Fibroblast of lung (primary cell): Measurements from ENCODE around the gene IGSF23. TPM values are rescaled to one million over a fixed set of nuclear protein-coding genes. Genes with fewer than 3 reads are reported as not detected.

Experiments
- DNase-seq, 2 donors: peaks; one replicate each; pipeline versions ENCODE4 v3.0.0 to v3.0.0-alpha.2; 2010; ENCODE audit warnings: low read depth in 2 of 2
- H2AFZ ChIP-seq: 2 replicates; pipeline ENCODE4 v1.5.1; 2012; ENCODE audit warnings: low read length, control low read depth, inconsistent platforms
- H3K27ac ChIP-seq: 2 replicates; pipeline ENCODE4 v1.5.1; 2011; ENCODE audit warnings: low read length, control low read depth; ENCODE audit not compliant: insufficient read depth
- H3K27me3 ChIP-seq: 2 replicates; pipeline ENCODE4 v1.5.1; 2011; ENCODE audit warnings: mild to moderate bottlenecking, low read length; ENCODE audit not compliant: control insufficient read depth, insufficient read depth
- H3K36me3 ChIP-seq: 2 replicates; pipeline ENCODE4 v1.5.1; 2011; ENCODE audit warnings: low read length; ENCODE audit not compliant: control insufficient read depth, insufficient read depth
- H3K4me1 ChIP-seq: 2 replicates; pipeline ENCODE4 v1.5.1; 2011; ENCODE audit warnings: low read length; ENCODE audit not compliant: control insufficient read depth, insufficient read depth; ENCODE audit errors: extremely low read depth
- H3K4me2 ChIP-seq: 2 replicates; pipeline ENCODE4 v1.5.1; 2011; ENCODE audit warnings: low read length, control low read depth; ENCODE audit not compliant: insufficient read depth; ENCODE audit errors: extremely low read depth
- H3K4me3 ChIP-seq, 4 experiments: fragments of 200-600 bp in 1 of 4; sonication (generic) in 1 of 4; replicated peaks in 1 of 4; 2 replicates each; pipeline ENCODE4 v1.5.1; 2011 to 2016; ENCODE audit warnings: low read length in 4 of 4, low read depth in 3 of 4, mild to moderate bottlenecking in 3 of 4, control low read depth in 2 of 4, inconsistent platforms in 1 of 4, mixed read lengths in 1 of 4; ENCODE audit not compliant: insufficient read depth in 1 of 4; ENCODE audit errors: control extremely low read depth in 1 of 4
- H3K79me2 ChIP-seq: 2 replicates; pipeline ENCODE4 v1.5.1; 2012; ENCODE audit warnings: mild to moderate bottlenecking, low read length, inconsistent platforms; ENCODE audit not compliant: control insufficient read depth, insufficient read depth
- H3K9ac ChIP-seq: 2 replicates; pipeline ENCODE4 v1.5.1; 2011; ENCODE audit warnings: mild to moderate bottlenecking, low read length, control low read depth; ENCODE audit not compliant: insufficient read depth
- H3K9me3 ChIP-seq: 2 replicates; pipeline ENCODE4 v1.5.1; 2012; ENCODE audit warnings: low read depth, low read length; ENCODE audit not compliant: control insufficient read depth, insufficient read depth
- H4K20me1 ChIP-seq: 2 replicates; pipeline ENCODE4 v1.5.1; 2011; ENCODE audit warnings: low read length; ENCODE audit not compliant: control insufficient read depth, insufficient read depth; ENCODE audit errors: extremely low read depth
- CTCF ChIP-seq, 2 donors: IDR thresholded peaks in 1 of 2; conservative IDR thresholded peaks in 1 of 2; 1 replicate in 1 of 2; 2 replicates in 1 of 2; pipeline ENCODE4 v1.5.1; 2011 to 2012; ENCODE audit warnings: low read length in 2 of 2, control low read depth in 1 of 2, inconsistent platforms in 1 of 2, low read depth in 1 of 2, mild to moderate bottlenecking in 1 of 2
- EZH2 ChIP-seq: IDR thresholded peaks from 2 replicates; pipeline ENCODE4 v1.5.1; 2012; ENCODE audit warnings: low read length, control low read depth, mild to moderate bottlenecking; ENCODE audit errors: missing control alignments
- polyA plus RNA-seq, 2 donors: library from polyadenylated mRNA; depleted of rRNA in 1 of 2; stranded (reverse) in 1 of 2; unstranded in 1 of 2; fragments of >200 nt; gene quantifications; 2 replicates each; pipeline ENCODE4 v1.2.1, GENCODE V29; 2011 to 2012; ENCODE audit warnings: missing spikeins in 1 of 2
- total RNA-seq: library from RNA; depleted of rRNA; stranded (reverse); fragments of >200 nt; gene quantifications from 2 replicates; pipeline ENCODE4 v1.2.1, GENCODE V29; 2014

Gene IGSF23
- total and polyA plus RNA-seq, 2 donors (not counting 1 experiment from before 2014, with no cell fraction given) = 0.33 to 1.3 TPM

GRCh38 chr19:44634785-44635184 is 21.4 kb downstream of the IGSF23 start:
- Histone ChIP-seq H2AFZ (no peak overlapping the region), H3K27me3 (no peaks in the 10 kb centered on the region), H3K36me3 (no peaks in the 10 kb centered on the region), H4K20me1 (no peaks in the 10 kb centered on the region), H3K4me1 (peaks cover 13% of the 10 kb centered on the region), H3K9ac (no peak overlapping the region), H3K4me3 (no peak overlapping the region), H3K27ac (peak overlapping the region; percentile 48), H3K9me3 (no peaks in the 10 kb centered on the region), H3K4me2 (no peak overlapping the region), H3K79me2 (no peaks in the 10 kb centered on the region)
- no peak for DNase-seq
- no peak for TF ChIP-seq EZH2
- no peak for TF ChIP-seq CTCF (conservative IDR thresholded peaks at IDR 0.05 in 1 of 2, IDR thresholded peaks at IDR 0.05 in 1 of 2; ENCODE audit: low read depth in 1 of 2, low read length in 2 of 2)

- no peaks in the 10 kb centered on the region for H3K36me3 ChIP-seq
- no peaks in the 10 kb centered on the region for H3K27me3 ChIP-seq
- peak; percentile 63 to 66 for DNase-seq
- H2AFZ ChIP-seq = no peak overlapping the region
- H3K9ac ChIP-seq = no peak overlapping the region
- no peaks in the 10 kb centered on the region for H3K9me3 ChIP-seq
- H3K4me3 ChIP-seq = no peak overlapping the region
- H4K20me1 ChIP-seq = no peaks in the 10 kb centered on the region
- H3K4me1 ChIP-seq = peaks cover 13% of the 10 kb centered on the region
- peak overlapping the region; percentile 73 for H3K27ac ChIP-seq
- TF ChIP-seq CTCF (conservative IDR thresholded peaks at IDR 0.05 in 1 of 2, IDR thresholded peaks at IDR 0.05 in 1 of 2; ENCODE audit: low read depth in 1 of 2, low read length in 2 of 2) = no peak
- TF ChIP-seq EZH2 = no peak
- no peaks in the 10 kb centered on the region for H3K79me2 ChIP-seq
- H3K4me2 ChIP-seq = peak overlapping the region; percentile 68
Measured at GRCh38 chr19:44635581-44636438, 22.4 kb downstream of the IGSF23 start.

- TF ChIP-seq CTCF (conservative IDR thresholded peaks at IDR 0.05 in 1 of 2, IDR thresholded peaks at IDR 0.05 in 1 of 2; ENCODE audit: low read depth in 1 of 2, low read length in 2 of 2) (no peak), EZH2 (no peak)
- H3K9ac ChIP-seq = no peak overlapping the region
- no peaks in the 10 kb centered on the region for H3K9me3 ChIP-seq
- H4K20me1 ChIP-seq = no peaks in the 10 kb centered on the region
- no peaks in the 10 kb centered on the region for H3K36me3 ChIP-seq
- no peak overlapping the region for H3K4me3 ChIP-seq
- H3K4me1 ChIP-seq = peaks cover 13% of the 10 kb centered on the region
- H3K27ac ChIP-seq = peak overlapping the region; percentile 73
- no peak for DNase-seq
- no peak overlapping the region for H2AFZ ChIP-seq
- H3K79me2 ChIP-seq = no peaks in the 10 kb centered on the region
- H3K27me3 ChIP-seq = no peaks in the 10 kb centered on the region
- no peak overlapping the region for H3K4me2 ChIP-seq
Measured at GRCh38 chr19:44636439-44637389, 23.4 kb downstream of the IGSF23 start.
